SK-N-MC (cell line): ENCODE measurements around the gene WDR82.
"Not testable (repeated sequence)": the region's sequence is repeated elsewhere in the genome, so short reads cannot be mapped to it uniquely, and the experiment has no call there.

Experiments used
- DNase-seq: peaks from one replicate; pipeline ENCODE4 v3.0.0-alpha.2; 2011; ENCODE audit warnings: low read depth, low spot score
- H3K27ac ChIP-seq: fragments of 200-600 bp; sonication (generic); 2 replicates; pipeline ENCODE4 v1.5.1; 2016; ENCODE audit warnings: mixed run types
- H3K36me3 ChIP-seq: fragments of 200-600 bp; sonication (generic); 2 replicates; pipeline ENCODE4 v1.6.1; 2017; ENCODE audit warnings: antibody characterized with exemption, low read length, mixed read lengths; ENCODE audit not compliant: insufficient read depth
- H3K4me3 ChIP-seq: fragments of 200-600 bp; sonication (generic); 2 replicates; pipeline ENCODE4 v1.5.1; 2016
- H3K9ac ChIP-seq: fragments of 200-600 bp; sonication (generic); 2 replicates; pipeline ENCODE4 v1.8.0; 2017; ENCODE audit warnings: mixed run types, mixed read lengths; ENCODE audit not compliant: insufficient read length
- H3K9me3 ChIP-seq: fragments of 200-600 bp; sonication (generic); 2 replicates; pipeline ENCODE4 v1.6.1; 2017; ENCODE audit warnings: low read depth, mild to moderate bottlenecking, antibody characterized with exemption, low read length, moderate library complexity, mixed read lengths
- EZH2 ChIP-seq: fragments of 200-600 bp; sonication (generic); IDR thresholded peaks from one replicate; pipeline ENCODE4 v1.6.1; 2017; ENCODE audit warnings: antibody characterized with exemption
- FOXP2 ChIP-seq: optimal IDR thresholded peaks from 2 replicates; pipeline ENCODE3; 2011; ENCODE audit warnings: mild to moderate bottlenecking, moderate library complexity; ENCODE audit not compliant: insufficient read depth; ENCODE audit errors: extremely low read length, control extremely low read depth
- POLR2AphosphoS5 ChIP-seq: IDR thresholded peaks from 2 replicates; pipeline ENCODE4 v1.6.1; 2012; ENCODE audit warnings: mild to moderate bottlenecking, low read depth, low read length, borderline replicate concordance

The WDR82 gene

GRCh38 chr3:52291508-52292181 lies 13.2 kb upstream of the WDR82 start:
- no peak overlapping the region for H3K4me3 ChIP-seq
- H3K9me3 ChIP-seq, result no peaks in the 10 kb centered on the region
- no peak overlapping the region for H3K27ac ChIP-seq
- no peak overlapping the region for H3K9ac ChIP-seq
- H3K36me3 ChIP-seq, result no peaks in the 10 kb centered on the region
- DNase-seq, result no peak
- TF ChIP-seq EZH2, result no peak
- no peak for TF ChIP-seq FOXP2
- TF ChIP-seq POLR2AphosphoS5, result no peak

GRCh38 chr3:52290596-52291507 lies 12.4 kb upstream of the WDR82 start:
- no peak overlapping the region for H3K4me3 ChIP-seq
- no peak overlapping the region for H3K27ac ChIP-seq
- no peaks in the 10 kb centered on the region for H3K36me3 ChIP-seq
- H3K9me3 ChIP-seq, result no peaks in the 10 kb centered on the region
- TF ChIP-seq FOXP2, result no peak
- no peak for TF ChIP-seq EZH2
- TF ChIP-seq POLR2AphosphoS5, result no peak
- H3K9ac ChIP-seq, result no peak overlapping the region
- no peak for DNase-seq

DNA sequence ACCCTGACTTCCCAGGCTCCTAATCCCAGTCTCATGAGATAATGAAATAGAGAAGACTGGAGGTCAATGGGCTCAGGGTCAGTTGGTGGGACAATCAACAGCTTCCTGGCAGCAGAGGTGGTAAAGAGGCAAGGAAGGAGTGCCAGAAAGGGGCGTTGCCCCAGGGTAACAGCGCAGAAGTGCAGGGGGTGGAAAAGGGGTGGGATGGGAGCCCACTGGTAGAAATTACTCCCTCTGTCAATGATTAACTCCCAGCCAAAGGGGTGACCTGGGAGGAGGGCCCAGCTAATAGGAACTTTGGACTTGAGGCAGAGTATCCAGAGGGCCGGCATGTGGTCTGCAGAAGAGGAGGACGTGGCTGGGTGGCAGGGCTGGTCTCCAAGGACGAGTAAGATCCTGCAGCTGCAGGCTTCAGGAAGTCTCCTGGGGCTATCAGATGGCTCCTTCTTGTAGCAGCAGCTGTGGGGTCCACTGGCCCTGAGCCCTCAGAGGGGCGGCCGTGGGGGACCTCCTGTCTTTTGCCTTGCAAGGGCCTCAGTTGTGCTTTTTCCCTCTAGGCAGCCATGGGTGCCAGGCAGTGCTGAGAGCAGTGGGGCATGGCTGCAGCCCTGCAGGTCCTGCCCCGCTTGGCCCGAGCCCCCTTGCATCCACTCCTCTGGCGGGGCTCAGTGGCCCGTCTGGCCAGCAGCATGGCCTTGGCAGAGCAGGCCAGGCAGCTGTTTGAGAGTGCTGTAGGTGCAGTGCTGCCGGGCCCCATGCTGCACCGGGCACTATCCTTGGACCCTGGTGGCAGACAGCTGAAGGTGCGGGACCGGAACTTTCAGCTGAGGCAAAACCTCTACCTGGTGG lies 11.5 kb upstream of the WDR82 start:
- Histone ChIP-seq H3K36me3 (no peaks in the 10 kb centered on the region), H3K9ac (no peak overlapping the region), H3K9me3 (no peaks in the 10 kb centered on the region), H3K27ac (no peak overlapping the region), H3K4me3 (no peak overlapping the region)
- no peak for DNase-seq
- TF ChIP-seq POLR2AphosphoS5 (no peak), FOXP2 (no peak), EZH2 (no peak)

DNA sequence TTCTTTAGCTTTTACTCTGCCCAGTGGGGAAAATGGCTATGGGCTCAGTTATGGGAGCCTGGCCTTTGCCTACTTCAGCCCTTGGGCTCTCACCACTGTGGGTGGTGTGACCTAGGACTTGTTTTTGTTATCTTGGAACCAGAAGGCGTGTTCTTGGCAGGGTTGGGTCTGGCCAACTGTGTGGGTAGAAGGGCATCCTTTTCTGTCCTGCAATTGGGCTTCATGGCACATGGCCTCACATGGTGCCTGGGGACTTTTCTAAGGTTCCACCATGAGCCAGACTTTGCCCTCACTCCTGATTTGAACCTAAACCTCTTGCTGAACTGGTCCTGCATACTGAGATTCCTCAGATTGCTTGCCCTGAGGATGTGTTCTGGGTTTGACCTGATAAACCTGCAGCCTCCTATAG lies 10.9 kb upstream of the WDR82 start:
- Histone ChIP-seq H3K36me3 (no peaks in the 10 kb centered on the region), H3K9me3 (no peaks in the 10 kb centered on the region), H3K9ac (no peak overlapping the region), H3K4me3 (no peak overlapping the region), H3K27ac (no peak overlapping the region)
- DNase-seq, result no peak
- no peak for TF ChIP-seq FOXP2
- no peak for TF ChIP-seq POLR2AphosphoS5
- no peak for TF ChIP-seq EZH2

GRCh38 chr3:52288674-52289073 lies 10.2 kb upstream of the WDR82 start:
- Histone ChIP-seq H3K27ac (no peak overlapping the region), H3K36me3 (no peaks in the 10 kb centered on the region), H3K4me3 (peak overlapping the region; percentile 87), H3K9ac (peak overlapping the region; percentile 90), H3K9me3 (no peaks in the 10 kb centered on the region)
- DNase-seq, result no peak
- TF ChIP-seq POLR2AphosphoS5, result no peak
- no peak for TF ChIP-seq FOXP2
- TF ChIP-seq EZH2, result no peak

GRCh38 chr3:52286777-52287110 lies 8.3 kb upstream of the WDR82 start:
- DNase-seq, result no peak
- Histone ChIP-seq H3K36me3 (no peaks in the 10 kb centered on the region), H3K4me3 (peak overlapping the region; percentile 87), H3K27ac (no peak overlapping the region), H3K9me3 (no peaks in the 10 kb centered on the region), H3K9ac (peak overlapping the region; percentile 90)
- TF ChIP-seq EZH2 (no peak), POLR2AphosphoS5 (no peak), FOXP2 (no peak)

DNA sequence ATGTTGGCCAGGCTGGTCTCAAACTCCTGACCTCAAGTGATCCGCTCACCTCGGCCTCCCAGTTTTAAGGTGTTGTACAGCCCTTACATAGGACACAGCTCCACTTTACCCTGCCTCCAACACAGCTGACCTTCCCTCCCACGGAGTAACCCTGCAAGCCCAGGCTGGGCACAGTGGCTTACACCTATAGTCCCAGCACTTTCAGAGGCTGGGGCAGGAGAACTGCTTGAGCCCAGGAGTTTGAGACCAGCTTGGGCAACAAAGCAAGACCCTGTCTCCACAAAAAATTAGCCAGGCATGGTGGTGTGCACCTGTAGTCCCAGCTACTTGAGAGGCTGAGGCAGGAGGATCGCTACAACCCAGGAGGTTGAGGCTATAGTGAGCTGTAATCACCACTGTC lies 5.6 kb upstream of the WDR82 start:
- H3K9ac ChIP-seq, H3K27ac ChIP-seq, H3K36me3 ChIP-seq, H3K9me3 ChIP-seq, DNase-seq, H3K4me3 ChIP-seq: not testable (repeated sequence)

GRCh38 chr3:52283306-52283705 lies 4.9 kb upstream of the WDR82 start:
- Histone ChIP-seq H3K36me3 (no peaks in the 10 kb centered on the region), H3K27ac (0 out of 2 replicates have a peak overlapping the region, but pooled peaks have one; percentile 57), H3K9ac (no peak overlapping the region), H3K9me3 (no peaks in the 10 kb centered on the region), H3K4me3 (no peak overlapping the region)
- no peak for TF ChIP-seq POLR2AphosphoS5
- no peak for TF ChIP-seq EZH2
- no peak for TF ChIP-seq FOXP2
- DNase-seq, result no peak
